Measurements from ENCODE around the gene PIRT.

Gene PIRT

DNA sequence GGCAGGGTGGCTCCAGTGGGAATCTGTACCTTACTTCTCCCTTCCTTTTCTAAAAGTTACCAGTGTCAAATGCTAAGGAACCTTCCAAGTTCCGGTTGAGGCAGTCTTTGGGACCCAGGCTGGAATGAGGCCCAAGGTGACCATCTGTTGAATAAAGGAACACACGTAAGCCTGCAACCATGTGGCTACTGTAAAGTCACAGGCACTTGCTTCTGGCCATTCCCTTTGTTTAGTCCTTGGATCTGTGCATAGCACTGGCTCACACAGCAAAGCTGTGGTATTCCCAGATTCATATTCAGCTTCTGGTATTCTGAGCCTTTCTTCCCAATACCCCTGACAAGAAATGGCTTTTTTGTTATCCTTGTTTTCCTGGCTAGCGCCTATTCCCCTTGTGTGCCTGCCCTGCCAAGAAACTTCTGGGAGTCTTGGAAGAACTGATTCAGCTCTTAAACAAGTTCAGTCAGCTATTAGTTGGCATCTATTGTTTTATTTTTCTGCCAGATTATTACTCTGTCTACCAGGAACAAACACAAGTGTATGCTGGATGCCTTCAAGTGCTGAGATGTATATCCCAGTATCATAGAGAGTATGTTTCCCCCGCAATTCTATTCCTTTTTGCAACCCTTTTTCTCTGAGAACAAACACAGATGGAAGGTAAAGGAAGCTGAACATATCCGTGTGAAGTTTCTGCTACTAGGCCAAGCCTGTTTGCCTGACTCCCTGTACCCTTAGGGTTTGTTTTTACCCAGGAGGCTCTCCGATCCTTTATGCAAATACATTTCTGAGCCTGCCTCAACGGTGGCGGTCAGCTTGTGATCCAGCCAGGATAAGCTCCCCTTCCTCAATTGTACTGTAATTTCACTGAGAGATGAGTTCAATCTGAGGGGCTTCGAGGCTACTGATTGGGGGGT is 47.1 kb downstream of the PIRT start:
- DNase-seq (ENCODE audit: low read depth) = peak; percentile 8
- TF ChIP-seq, protein P1, sequence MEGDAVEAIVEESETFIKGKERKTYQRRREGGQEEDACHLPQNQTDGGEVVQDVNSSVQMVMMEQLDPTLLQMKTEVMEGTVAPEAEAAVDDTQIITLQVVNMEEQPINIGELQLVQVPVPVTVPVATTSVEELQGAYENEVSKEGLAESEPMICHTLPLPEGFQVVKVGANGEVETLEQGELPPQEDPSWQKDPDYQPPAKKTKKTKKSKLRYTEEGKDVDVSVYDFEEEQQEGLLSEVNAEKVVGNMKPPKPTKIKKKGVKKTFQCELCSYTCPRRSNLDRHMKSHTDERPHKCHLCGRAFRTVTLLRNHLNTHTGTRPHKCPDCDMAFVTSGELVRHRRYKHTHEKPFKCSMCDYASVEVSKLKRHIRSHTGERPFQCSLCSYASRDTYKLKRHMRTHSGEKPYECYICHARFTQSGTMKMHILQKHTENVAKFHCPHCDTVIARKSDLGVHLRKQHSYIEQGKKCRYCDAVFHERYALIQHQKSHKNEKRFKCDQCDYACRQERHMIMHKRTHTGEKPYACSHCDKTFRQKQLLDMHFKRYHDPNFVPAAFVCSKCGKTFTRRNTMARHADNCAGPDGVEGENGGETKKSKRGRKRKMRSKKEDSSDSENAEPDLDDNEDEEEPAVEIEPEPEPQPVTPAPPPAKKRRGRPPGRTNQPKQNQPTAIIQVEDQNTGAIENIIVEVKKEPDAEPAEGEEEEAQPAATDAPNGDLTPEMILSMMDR (IDR thresholded peaks at IDR 0.05; ENCODE audit: insufficient read depth, low read depth, low read length, missing control alignments) = no peak
- no peak overlapping the region for H3K4me3 ChIP-seq (ENCODE audit: low read depth, low read length)

GRCh38 chr17:10789694-10790271 is 48.1 kb downstream of the PIRT start:
- no peak for DNase-seq (ENCODE audit: low read depth)
- H3K4me3 ChIP-seq (ENCODE audit: low read depth, low read length) = no peak overlapping the region
- TF ChIP-seq, protein P1 (IDR thresholded peaks at IDR 0.05; ENCODE audit: insufficient read depth, low read depth, low read length, missing control alignments) = no peak

DNA sequence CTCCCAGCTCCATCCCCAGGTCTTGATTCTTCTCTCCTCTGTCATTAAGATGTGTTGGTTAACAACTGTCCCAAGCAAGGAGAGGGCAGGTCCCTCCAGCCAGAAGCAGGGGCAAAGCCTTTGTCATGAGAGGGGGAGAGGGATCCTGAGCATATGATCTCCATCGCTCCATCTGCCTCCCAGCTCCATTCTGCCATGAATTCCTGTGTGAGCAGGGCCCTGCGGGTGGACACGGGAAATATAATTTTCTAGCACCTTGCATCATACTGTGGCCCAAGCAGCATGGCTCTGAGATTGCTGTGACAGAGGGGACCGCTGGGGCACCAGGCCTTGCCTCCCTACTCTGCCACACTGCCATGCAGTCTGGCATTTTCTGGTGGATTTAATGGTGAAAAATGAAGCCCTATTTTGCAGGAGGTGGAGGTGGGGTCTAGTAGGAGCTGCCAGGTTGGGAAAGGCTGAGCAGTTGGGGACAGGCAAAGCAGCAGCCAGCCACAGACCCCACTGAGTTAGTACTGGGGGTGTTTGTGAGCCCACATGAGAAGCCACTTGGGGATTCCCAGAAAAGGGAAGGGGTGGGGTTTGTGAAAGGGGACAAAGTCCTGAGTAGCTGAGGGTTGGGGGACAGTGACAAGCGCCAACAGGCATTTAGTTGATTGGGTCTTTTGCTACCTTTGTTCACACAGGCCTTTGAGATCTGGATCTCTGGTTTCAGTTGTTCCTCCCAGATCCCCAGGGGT is 50.4 kb downstream of the PIRT start:
- TF ChIP-seq, protein P1 (IDR thresholded peaks at IDR 0.05; ENCODE audit: insufficient read depth, low read depth, low read length, missing control alignments) = no peak
- DNase-seq (ENCODE audit: low read depth) = no peak
- H3K4me3 ChIP-seq (ENCODE audit: low read depth, low read length) = no peak overlapping the region

GRCh38 chr17:10785295-10785694 is 52.6 kb downstream of the PIRT start:
- H3K4me3 ChIP-seq (ENCODE audit: low read depth, low read length) = no peak overlapping the region
- TF ChIP-seq, protein P1 (IDR thresholded peaks at IDR 0.05; ENCODE audit: insufficient read depth, low read depth, low read length, missing control alignments) = no peak
- no peak for DNase-seq (ENCODE audit: low read depth)

DNA sequence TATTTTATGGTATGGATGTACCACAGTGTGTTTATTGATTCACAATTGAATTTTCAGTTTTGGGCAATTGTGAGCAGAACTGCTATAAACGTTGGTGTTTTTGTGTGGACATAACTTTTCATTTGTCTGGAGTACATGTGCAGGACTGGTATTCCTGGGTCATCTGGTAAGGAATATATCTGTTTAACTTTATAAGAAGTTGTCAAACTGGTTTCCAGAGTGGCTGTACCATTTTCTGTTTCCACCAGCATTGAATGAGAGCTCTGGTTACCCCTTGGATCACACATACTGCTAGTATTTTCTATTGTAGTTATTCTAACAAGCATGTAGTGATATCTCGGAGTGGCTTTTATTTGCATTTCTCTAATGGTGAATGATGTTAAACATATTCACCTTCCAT is 58.3 kb downstream of the PIRT start:
- no peak overlapping the region for H3K4me3 ChIP-seq (ENCODE audit: low read depth, low read length)
- TF ChIP-seq, protein P1 (IDR thresholded peaks at IDR 0.05; ENCODE audit: insufficient read depth, low read depth, low read length, missing control alignments) = no peak
- DNase-seq (ENCODE audit: low read depth) = no peak

DNA sequence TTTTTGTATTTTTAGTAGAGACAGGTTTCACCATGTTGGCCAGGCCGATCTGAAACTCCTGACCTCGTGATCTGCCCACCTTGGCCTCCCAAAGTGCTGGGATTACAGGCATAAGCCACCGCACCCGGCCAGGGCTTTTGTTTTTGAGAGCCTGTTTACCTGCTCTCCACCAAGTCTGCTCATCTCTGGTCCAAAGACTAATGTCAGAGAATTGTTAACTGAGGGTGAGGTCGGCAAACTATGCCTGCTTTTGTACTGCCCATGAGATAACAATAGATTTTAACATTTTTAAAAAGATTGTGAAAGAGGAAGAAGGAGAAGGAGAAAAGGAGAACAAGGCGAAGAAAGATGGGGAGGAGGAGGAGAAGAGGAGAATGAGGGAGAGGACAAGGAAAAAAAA is 60.0 kb downstream of the PIRT start:
- TF ChIP-seq, protein P1 (IDR thresholded peaks at IDR 0.05; ENCODE audit: insufficient read depth, low read depth, low read length, missing control alignments) = no peak
- DNase-seq (ENCODE audit: low read depth) = no peak
- H3K4me3 ChIP-seq (ENCODE audit: low read depth, low read length) = no peak overlapping the region

Measured in GM12865 (cell line).